MM.1S (cell line): ENCODE data around the gene NUP153.

ENCODE experiments used
- DNase-seq: peaks from one replicate; pipeline ENCODE4 v3.0.0-alpha.2; 2015
- H2AFZ ChIP-seq: fragments of 300-600 bp; sonication (generic); 2 replicates; pipeline ENCODE4 v1.6.0; 2016; ENCODE audit warnings: antibody characterized with exemption, low read length
- H3F3A ChIP-seq: fragments of 300-600 bp; sonication (generic); 2 replicates; pipeline ENCODE4 v1.6.1; 2016; ENCODE audit warnings: mild to moderate bottlenecking, antibody characterized with exemption, low read length, moderate library complexity, mixed read lengths; ENCODE audit not compliant: insufficient read depth
- H3K27ac ChIP-seq: fragments of 300-600 bp; sonication (generic); 2 replicates; pipeline ENCODE4 v1.5.1; 2016; ENCODE audit warnings: mild to moderate bottlenecking, low read length
- H3K27me3 ChIP-seq: fragments of 300-600 bp; sonication (generic); replicated peaks from 2 replicates; pipeline ENCODE4 v1.6.0; 2016; ENCODE audit warnings: low read length; ENCODE audit not compliant: insufficient read depth
- H3K36me3 ChIP-seq: fragments of 300-600 bp; sonication (generic); replicated peaks from 2 replicates; pipeline ENCODE4 v1.6.1; 2016; ENCODE audit warnings: mild to moderate bottlenecking, low read length, mixed read lengths; ENCODE audit not compliant: insufficient read depth
- H3K4me1 ChIP-seq: fragments of 300-600 bp; sonication (generic); 2 replicates; pipeline ENCODE4 v1.6.1; 2016; ENCODE audit warnings: low read length, mixed read lengths
- H3K4me2 ChIP-seq: fragments of 300-600 bp; sonication (generic); 2 replicates; pipeline ENCODE4 v1.6.0; 2016; ENCODE audit warnings: low read depth, low read length
- H3K4me3 ChIP-seq: fragments of 300-600 bp; sonication (generic); 2 replicates; pipeline ENCODE4 v1.5.1; 2016; ENCODE audit warnings: low read length, mixed read lengths
- H3K79me2 ChIP-seq: fragments of 300-600 bp; sonication (generic); 2 replicates; pipeline ENCODE4 v1.6.1; 2016; ENCODE audit warnings: mixed run types, low read length, mixed read lengths
- H3K9ac ChIP-seq: fragments of 300-600 bp; sonication (generic); 2 replicates; pipeline ENCODE4 v1.6.1; 2016; ENCODE audit warnings: low read length, mixed read lengths
- H3K9me2 ChIP-seq: fragments of 300-600 bp; sonication (generic); replicated peaks from 2 replicates; pipeline ENCODE4 v1.6.1; 2016; ENCODE audit warnings: mild to moderate bottlenecking, low read length, mixed read lengths; ENCODE audit not compliant: insufficient read depth
- H3K9me3 ChIP-seq: fragments of 300-600 bp; sonication (generic); replicated peaks from 2 replicates; pipeline ENCODE4 v1.6.1; 2016; ENCODE audit warnings: mild to moderate bottlenecking, low read length, mixed read lengths; ENCODE audit not compliant: insufficient read depth
- H4K20me1 ChIP-seq: fragments of 300-600 bp; sonication (generic); 2 replicates; pipeline ENCODE4 v1.6.1; 2016; ENCODE audit warnings: mild to moderate bottlenecking, low read length, moderate library complexity, mixed read lengths; ENCODE audit not compliant: insufficient read depth
- CTCF ChIP-seq: fragments of 300-600 bp; sonication (generic); IDR thresholded peaks from 2 replicates; pipeline ENCODE4 v1.5.1; 2016; ENCODE audit warnings: antibody characterized with exemption, low read length, mixed read lengths
- EZH2 ChIP-seq: fragments of 300-600 bp; sonication (generic); optimal IDR thresholded peaks from 2 replicates; pipeline ENCODE3; 2017; ENCODE audit warnings: low read depth, mild to moderate bottlenecking, antibody characterized with exemption, low read length, mixed read lengths
- EZH2phosphoT487 ChIP-seq: fragments of 300-600 bp; sonication (generic); IDR thresholded peaks from 2 replicates; pipeline ENCODE4 v1.6.1; 2018; ENCODE audit warnings: antibody characterized with exemption, low read length

Gene NUP153

DNA sequence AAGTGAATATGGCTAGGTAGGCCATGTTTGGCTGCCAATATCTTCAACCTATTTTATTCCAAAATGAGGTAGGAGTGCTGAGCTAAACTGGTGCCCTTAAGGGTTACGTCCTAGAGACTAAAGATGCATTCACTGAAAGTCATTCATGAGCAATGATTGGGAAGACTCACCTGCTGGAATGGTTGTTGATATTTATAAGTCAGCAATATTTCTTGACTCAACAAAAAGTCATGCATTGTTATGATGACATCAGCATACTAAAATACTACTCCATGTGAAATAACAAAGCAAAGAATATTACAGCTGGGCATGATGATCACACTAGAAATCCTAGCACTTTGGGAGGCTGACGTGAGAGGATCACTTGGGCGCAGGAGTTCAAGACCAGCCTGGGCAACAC is 17.6 kb upstream of the NUP153 start:
- no peak for DNase-seq
- Histone ChIP-seq H3K27me3 (no peaks in the 10 kb centered on the region), H3K27ac (no peak overlapping the region), H3K9ac (no peak overlapping the region), H3K9me3 (no peaks in the 10 kb centered on the region), H3F3A (no peaks in the 10 kb centered on the region), H3K79me2 (no peaks in the 10 kb centered on the region), H2AFZ (no peak overlapping the region), H3K9me2 (no peaks in the 10 kb centered on the region), H3K4me3 (no peak overlapping the region), H3K36me3 (no peaks in the 10 kb centered on the region), H4K20me1 (no peaks in the 10 kb centered on the region), H3K4me1 (no peaks in the 10 kb centered on the region), H3K4me2 (no peak overlapping the region)
- TF ChIP-seq EZH2 (no peak), EZH2phosphoT487 (no peak), CTCF (no peak)

GRCh38 chr6:17721671-17722070 is 14.9 kb upstream of the NUP153 start:
- no peak for DNase-seq
- H3K27me3 ChIP-seq, result no peaks in the 10 kb centered on the region
- H3K4me3 ChIP-seq, result no peak overlapping the region
- no peaks in the 10 kb centered on the region for H3K9me2 ChIP-seq
- no peaks in the 10 kb centered on the region for H3K36me3 ChIP-seq
- no peaks in the 10 kb centered on the region for H3K4me1 ChIP-seq
- no peaks in the 10 kb centered on the region for H3F3A ChIP-seq
- TF ChIP-seq EZH2phosphoT487 (no peak), CTCF (no peak), EZH2 (no peak)
- no peak overlapping the region for H3K27ac ChIP-seq
- no peaks in the 10 kb centered on the region for H3K79me2 ChIP-seq
- no peaks in the 10 kb centered on the region for H4K20me1 ChIP-seq
- H3K9me3 ChIP-seq, result no peaks in the 10 kb centered on the region
- H3K4me2 ChIP-seq, result no peak overlapping the region
- no peak overlapping the region for H3K9ac ChIP-seq
- H2AFZ ChIP-seq, result no peak overlapping the region

- Histone ChIP-seq H4K20me1 (no peaks in the 10 kb centered on the region), H3K36me3 (no peaks in the 10 kb centered on the region), H3K9ac (no peak overlapping the region), H3K27ac (no peak overlapping the region), H3K9me3 (no peaks in the 10 kb centered on the region), H3K4me2 (no peak overlapping the region), H3K79me2 (no peaks in the 10 kb centered on the region), H3K4me3 (no peak overlapping the region), H3F3A (no peaks in the 10 kb centered on the region), H3K27me3 (no peaks in the 10 kb centered on the region), H2AFZ (no peak overlapping the region), H3K9me2 (no peaks in the 10 kb centered on the region), H3K4me1 (no peaks in the 10 kb centered on the region)
- TF ChIP-seq CTCF (no peak), EZH2phosphoT487 (no peak), EZH2 (no peak)
- DNase-seq, result no peak
Observed at GRCh38 chr6:17719323-17720041, 12.8 kb upstream of the NUP153 start.
